ENCODE data around the gene MYL6B.

DNA sequence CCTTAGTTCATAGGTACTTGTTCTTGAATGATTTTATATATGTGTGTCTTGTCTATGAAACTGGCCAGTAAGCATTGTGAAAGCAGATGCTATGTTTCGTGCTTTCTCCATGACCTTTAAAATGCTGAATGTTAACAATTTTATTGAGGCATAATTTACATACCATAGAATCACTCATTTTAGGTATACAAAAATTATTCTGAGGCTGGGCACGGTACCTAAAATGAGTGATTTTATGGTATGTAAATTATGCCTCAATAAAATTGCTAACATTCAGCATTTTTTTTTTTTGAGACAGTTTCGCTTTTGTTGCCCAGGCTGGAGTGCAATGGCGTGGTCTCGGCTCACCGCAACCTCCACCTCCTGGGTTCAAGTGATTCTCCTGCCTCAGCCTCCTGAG lies 17.5 kb upstream of the MYL6B start:
- TF ChIP-seq, protein P1, sequence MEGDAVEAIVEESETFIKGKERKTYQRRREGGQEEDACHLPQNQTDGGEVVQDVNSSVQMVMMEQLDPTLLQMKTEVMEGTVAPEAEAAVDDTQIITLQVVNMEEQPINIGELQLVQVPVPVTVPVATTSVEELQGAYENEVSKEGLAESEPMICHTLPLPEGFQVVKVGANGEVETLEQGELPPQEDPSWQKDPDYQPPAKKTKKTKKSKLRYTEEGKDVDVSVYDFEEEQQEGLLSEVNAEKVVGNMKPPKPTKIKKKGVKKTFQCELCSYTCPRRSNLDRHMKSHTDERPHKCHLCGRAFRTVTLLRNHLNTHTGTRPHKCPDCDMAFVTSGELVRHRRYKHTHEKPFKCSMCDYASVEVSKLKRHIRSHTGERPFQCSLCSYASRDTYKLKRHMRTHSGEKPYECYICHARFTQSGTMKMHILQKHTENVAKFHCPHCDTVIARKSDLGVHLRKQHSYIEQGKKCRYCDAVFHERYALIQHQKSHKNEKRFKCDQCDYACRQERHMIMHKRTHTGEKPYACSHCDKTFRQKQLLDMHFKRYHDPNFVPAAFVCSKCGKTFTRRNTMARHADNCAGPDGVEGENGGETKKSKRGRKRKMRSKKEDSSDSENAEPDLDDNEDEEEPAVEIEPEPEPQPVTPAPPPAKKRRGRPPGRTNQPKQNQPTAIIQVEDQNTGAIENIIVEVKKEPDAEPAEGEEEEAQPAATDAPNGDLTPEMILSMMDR (IDR thresholded peaks at IDR 0.05), result no peak
- TF ChIP-seq POLR2A (IDR thresholded peaks at IDR 0.05) (no peak), POLR2AphosphoS5 (IDR thresholded peaks at IDR 0.05) (no peak)
